Superior temporal gyrus (tissue), 1 donor: ENCODE data around the gene OPALIN.
A peak's percentile ranks its signal among the peaks of the same experiment; 100 is the strongest.

Source experiments
- DNase-seq: peaks from one replicate; pipeline ENCODE4 v3.0.0-alpha.2; 2016; ENCODE audit errors: extremely low spot score

OPALIN gene

GRCh38 chr10:96299383-96299782, 59.4 kb downstream of the OPALIN start:
- peak; percentile 24 for DNase-seq

- no peak for DNase-seq
These were observed 60.4 kb downstream of the OPALIN start for GRCh38 chr10:96298362-96298761.

- DNase-seq: no peak
These were observed 61.3 kb downstream of the OPALIN start for GRCh38 chr10:96297486-96297885.

DNA sequence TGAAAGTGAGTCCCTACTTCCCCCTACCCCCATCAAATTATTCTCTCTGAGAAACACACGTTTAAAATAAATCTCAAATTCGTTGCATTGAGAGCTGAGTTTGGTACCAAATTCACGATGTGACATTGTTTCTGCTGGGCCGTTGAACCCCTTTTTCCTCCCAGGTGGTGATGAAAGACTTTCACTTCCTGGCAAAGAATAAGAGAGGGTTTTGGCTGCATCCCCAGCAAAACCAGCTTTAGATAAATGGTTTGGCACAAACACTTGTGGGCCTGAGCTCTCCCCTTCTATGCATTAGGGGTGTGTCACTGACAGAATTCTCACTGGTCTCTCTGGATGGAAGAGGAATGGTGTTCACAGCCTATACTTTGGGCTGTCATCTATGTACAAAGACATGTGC, 63.3 kb downstream of the OPALIN start:
- DNase-seq: no peak
